Ovary (tissue), 9 donors: ENCODE measurements around the gene CDC42SE1. TPM values are rescaled to one million over a fixed set of nuclear protein-coding genes. Genes with fewer than 3 reads are reported as not detected.

ENCODE experiments used
- DNase-seq, 5 donors: peaks; one replicate each; pipeline ENCODE4 v3.0.0-alpha.2; 2019 to 2020
- H3K27ac ChIP-seq, 2 donors: fragments of 200-600 bp; one replicate each; pipeline versions ENCODE4 v1.5.1 to v1.8.0; 2019 to 2022
- H3K27me3 ChIP-seq: fragments of 200-600 bp; one replicate; pipeline ENCODE4 v1.8.0; 2022
- H3K36me3 ChIP-seq: fragments of 200-600 bp; sonication (generic); one replicate; pipeline ENCODE4 v1.5.1; 2019
- H3K4me1 ChIP-seq: one replicate; pipeline ENCODE4 v1.8.1; 2013; ENCODE audit warnings: mild to moderate bottlenecking, moderate library complexity; ENCODE audit not compliant: insufficient read depth
- H3K4me3 ChIP-seq: fragments of 200-600 bp; sonication (generic); one replicate; pipeline ENCODE4 v1.5.1; 2017
- H3K9me3 ChIP-seq, 2 donors: fragments of 200-600 bp in 1 of 2; sonication (generic) in 1 of 2; one replicate each; pipeline versions ENCODE4 v1.5.1 to v1.8.1; 2013 to 2019; ENCODE audit warnings: mild to moderate bottlenecking in 1 of 2, moderate library complexity in 1 of 2
- CTCF ChIP-seq, 3 donors: fragments of 450-650 bp in 2 of 3; fragments of 200-600 bp in 1 of 3; IDR thresholded peaks; one replicate each; pipeline versions ENCODE4 v1.5.1 to v1.8.0; 2016 to 2022; ENCODE audit warnings: antibody characterized with exemption in 3 of 3, mild to moderate bottlenecking in 1 of 3
- EP300 ChIP-seq: sonication (generic); formaldehyde crosslinking; IDR thresholded peaks from one replicate; pipeline ENCODE4 v1.6.1; 2017; ENCODE audit warnings: antibody characterized with exemption
- POLR2A ChIP-seq: fragments of 450-650 bp; IDR thresholded peaks from one replicate; pipeline ENCODE4 v1.6.1; 2017; ENCODE audit warnings: antibody characterized with exemption, mild to moderate bottlenecking, moderate library complexity
- WGBS, 3 donors: extraction: QIAGEN DNeasy Blood & Tissue Kit in 1 of 3; methylation state at CpG; one replicate each; pipeline versions ENCODE4 v1.1.5 to v1.1.7; 2013 to 2017; 5-methylcytosine and 5-hydroxymethylcytosine counted together
- intact Hi-C, 4 donors: fragments of 100-400 bp; cut with DNase I; formaldehyde crosslinking; loops; one replicate each; pipeline versions ENCODE4 v1.11.0 to v1.15.1; 2022 to 2023
- polyA plus RNA-seq, 2 donors: library from polyadenylated mRNA; stranded (reverse); fragments of 200-250 nt in 1 of 2; fragments of 350-450 nt in 1 of 2; fragmentation: Illumina TruSeq in 1 of 2; extraction: RNeasy Lipid Tissue Mini Kit (QIAGEN cat#74804) in 1 of 2; gene quantifications; one replicate each; pipeline ENCODE4 v1.2.3, GENCODE V29; 2013 to 2014
- total RNA-seq, 7 donors: library from RNA; depleted of rRNA in 2 of 7; stranded (reverse); fragments of >200 nt in 2 of 7; fragmentation: NEBNext Ultra II Directional in 3 of 7; extraction: Animal tissue kit (Norgen Biotek cat#: 25700) in 3 of 7; gene quantifications; one replicate each; pipeline versions ENCODE4 v1.1.0 to v1.2.4, GENCODE V29; 2016 to 2023
- donor health status: DM: no; HTN: no; CAD: no; lungs with moderate emphysema.
- donor health status: DM: no; HTN: no; CAD: no.
- donor health status: Bipolar disorder and iron deficiency.
- donor health status: DM: yes; HTN: yes; CAD: no.
- donor health status: DM: no; HTN: no; CAD: no.
- donor health status: DM: yes; HTN: yes; CAD: no.

Gene CDC42SE1
- total and polyA plus RNA-seq, 9 donors: 26.0 to 81.9 (median 56.3) TPM

GRCh38 chr1:151026460-151026859 lies 33.0 kb downstream of the CDC42SE1 start:
- Histone ChIP-seq H3K9me3 (no peaks in the 10 kb centered on the region), H3K4me1 (no peaks in the 10 kb centered on the region), H3K27ac (no peak overlapping the region), H3K36me3 (no peaks in the 10 kb centered on the region), H3K27me3 (no peaks in the 10 kb centered on the region), H3K4me3 (no peak overlapping the region)
- TF ChIP-seq POLR2A (no peak), CTCF (IDR thresholded peaks at IDR 0.05) (no peak), EP300 (no peak)
- intact Hi-C loops: no loop called here
- no peak for DNase-seq

GRCh38 chr1:151024540-151025146 lies 34.8 kb downstream of the CDC42SE1 start:
- no peaks in the 10 kb centered on the region for H3K4me1 ChIP-seq
- TF ChIP-seq POLR2A (no peak), CTCF (IDR thresholded peaks at IDR 0.05) (peak in 2 of 3 donors; percentile 40 to 59)
- intact Hi-C loops: loop anchor here in 2 of 4 donors (5.0 kb wide), 1 partner anchor 133 kb away; the partner anchor contains the start of gene TNFAIP8L2 (in 2 of the 2)
- H3K4me3 ChIP-seq: no peak overlapping the region
- H3K9me3 ChIP-seq: no peaks in the 10 kb centered on the region
- no peaks in the 10 kb centered on the region for H3K36me3 ChIP-seq
- no peaks in the 10 kb centered on the region for H3K27me3 ChIP-seq
- no peak overlapping the region for H3K27ac ChIP-seq
- peak; percentile 67 to 82 (median 81) for DNase-seq
- 35 to 44% (median 39%) methylated on average over 6 of the region's 6 CpGs for WGBS, 3 donors

- Histone ChIP-seq H3K4me3 (no peak overlapping the region), H3K36me3 (no peaks in the 10 kb centered on the region), H3K27me3 (no peaks in the 10 kb centered on the region), H3K4me1 (peaks cover 1% of the 10 kb centered on the region), H3K27ac (no peak overlapping the region), H3K9me3 (no peaks in the 10 kb centered on the region)
- TF ChIP-seq CTCF (IDR thresholded peaks at IDR 0.05) (no peak), EP300 (no peak), POLR2A (no peak)
- intact Hi-C loops: no loop called here
- DNase-seq: peak in 1 of 5 donors; percentile 31
- 13 to 19% (median 15%) methylated on average over 2 of the region's 2 CpGs for WGBS, 3 donors
Measured at GRCh38 chr1:151013518-151013917, 45.9 kb downstream of the CDC42SE1 start.

- WGBS, 3 donors: 82 to 85% (median 83%) methylated on average over 14 of the region's 14 CpGs
- intact Hi-C loops: no loop called here
- Histone ChIP-seq H3K36me3 (no peaks in the 10 kb centered on the region), H3K9me3 (no peaks in the 10 kb centered on the region), H3K27ac (no peak overlapping the region), H3K27me3 (no peaks in the 10 kb centered on the region), H3K4me3 (no peak overlapping the region), H3K4me1 (peaks cover 1% of the 10 kb centered on the region)
- DNase-seq: no peak
- TF ChIP-seq EP300: no peak
- no peak for TF ChIP-seq CTCF (IDR thresholded peaks at IDR 0.05)
- no peak for TF ChIP-seq POLR2A
Measured at GRCh38 chr1:151012684-151013471, 46.5 kb downstream of the CDC42SE1 start.
